ENCODE data around the gene DLK2.

Gene DLK2

GRCh38 chr6:43475516-43475915 is 20.2 kb upstream of the DLK2 start:
- in situ Hi-C loops (cut with MboI; ENCODE audit: low pct_unique_long_range_greater_than_20kb, low sequenced_read_pairs, unreplicated experiment): no loop called here

GRCh38 chr6:43472515-43472914 is 17.2 kb upstream of the DLK2 start:
- no peak for TF ChIP-seq CTCF (IDR thresholded peaks at IDR 0.05; ENCODE audit: extremely low read depth, insufficient read depth, missing control alignments)
- DNase-seq (ENCODE audit: low spot score): no peak
- in situ Hi-C loops (cut with MboI; ENCODE audit: low pct_unique_long_range_greater_than_20kb, low sequenced_read_pairs, unreplicated experiment): no loop called here

More at GRCh38 chr6:43475516-43475915, 20.2 kb upstream of the DLK2 start:
- TF ChIP-seq CTCF (IDR thresholded peaks at IDR 0.05; ENCODE audit: extremely low read depth, insufficient read depth, missing control alignments): no peak
- no peak for DNase-seq (ENCODE audit: low spot score)

- in situ Hi-C loops (cut with MboI; ENCODE audit: low pct_unique_long_range_greater_than_20kb, low sequenced_read_pairs, unreplicated experiment): no loop called here
- no peak for DNase-seq (ENCODE audit: low spot score)
- TF ChIP-seq CTCF (IDR thresholded peaks at IDR 0.05; ENCODE audit: extremely low read depth, insufficient read depth, missing control alignments): no peak
Observed at GRCh38 chr6:43471399-43471798, 16.1 kb upstream of the DLK2 start.

GRCh38 chr6:43469947-43470346 is 14.6 kb upstream of the DLK2 start:
- in situ Hi-C loops (cut with MboI; ENCODE audit: low pct_unique_long_range_greater_than_20kb, low sequenced_read_pairs, unreplicated experiment): no loop called here
- DNase-seq (ENCODE audit: low spot score): no peak
- TF ChIP-seq CTCF (IDR thresholded peaks at IDR 0.05; ENCODE audit: extremely low read depth, insufficient read depth, missing control alignments): no peak

GRCh38 chr6:43468748-43469681 is 13.7 kb upstream of the DLK2 start:
- no peak for TF ChIP-seq CTCF (IDR thresholded peaks at IDR 0.05; ENCODE audit: extremely low read depth, insufficient read depth, missing control alignments)
- in situ Hi-C loops (cut with MboI; ENCODE audit: low pct_unique_long_range_greater_than_20kb, low sequenced_read_pairs, unreplicated experiment): no loop called here
- no peak for DNase-seq (ENCODE audit: low spot score)

GRCh38 chr6:43468240-43468639 is 12.9 kb upstream of the DLK2 start:
- TF ChIP-seq CTCF (IDR thresholded peaks at IDR 0.05; ENCODE audit: extremely low read depth, insufficient read depth, missing control alignments): no peak
- no peak for DNase-seq (ENCODE audit: low spot score)
- in situ Hi-C loops (cut with MboI; ENCODE audit: low pct_unique_long_range_greater_than_20kb, low sequenced_read_pairs, unreplicated experiment): no loop called here

Data from GM13977 (cell line).